Measurements from ENCODE around the gene COL1A1.

DNA sequence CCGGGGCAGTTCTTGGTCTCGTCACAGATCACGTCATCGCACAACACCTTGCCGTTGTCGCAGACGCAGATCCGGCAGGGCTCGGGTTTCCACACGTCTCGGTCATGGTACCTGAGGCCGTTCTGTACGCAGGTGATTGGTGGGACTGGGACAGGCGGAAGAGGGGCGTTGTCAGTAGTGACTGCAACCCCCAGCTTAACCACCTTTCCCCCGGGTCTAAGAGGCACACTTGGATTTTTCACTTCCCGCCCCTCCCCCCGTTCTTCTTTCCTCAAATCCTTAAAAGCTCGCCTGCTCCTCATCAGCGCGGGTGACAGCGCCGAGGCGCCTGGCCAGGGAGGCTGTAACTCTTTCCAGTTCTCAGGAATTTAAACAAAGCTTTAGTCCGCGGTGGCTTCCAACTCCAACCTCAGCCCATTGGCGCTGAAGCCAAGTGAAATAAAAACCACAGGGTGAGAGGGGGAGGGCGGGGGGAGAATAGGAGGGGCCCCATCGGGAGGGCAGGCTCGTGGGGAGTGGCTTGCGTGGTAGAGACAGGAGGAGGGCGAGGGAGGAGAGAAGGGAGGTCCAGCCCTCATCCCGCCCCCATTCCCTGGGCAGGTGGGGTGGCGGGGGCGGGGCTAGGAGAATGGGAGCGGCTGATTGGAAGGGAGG, 1.5 kb downstream of the COL1A1 start:
- no peak for TF ChIP-seq EZH2 (IDR thresholded peaks at IDR 0.05; ENCODE audit: borderline replicate concordance, low read depth, low read length, severe bottlenecking)
- TF ChIP-seq, protein P1, sequence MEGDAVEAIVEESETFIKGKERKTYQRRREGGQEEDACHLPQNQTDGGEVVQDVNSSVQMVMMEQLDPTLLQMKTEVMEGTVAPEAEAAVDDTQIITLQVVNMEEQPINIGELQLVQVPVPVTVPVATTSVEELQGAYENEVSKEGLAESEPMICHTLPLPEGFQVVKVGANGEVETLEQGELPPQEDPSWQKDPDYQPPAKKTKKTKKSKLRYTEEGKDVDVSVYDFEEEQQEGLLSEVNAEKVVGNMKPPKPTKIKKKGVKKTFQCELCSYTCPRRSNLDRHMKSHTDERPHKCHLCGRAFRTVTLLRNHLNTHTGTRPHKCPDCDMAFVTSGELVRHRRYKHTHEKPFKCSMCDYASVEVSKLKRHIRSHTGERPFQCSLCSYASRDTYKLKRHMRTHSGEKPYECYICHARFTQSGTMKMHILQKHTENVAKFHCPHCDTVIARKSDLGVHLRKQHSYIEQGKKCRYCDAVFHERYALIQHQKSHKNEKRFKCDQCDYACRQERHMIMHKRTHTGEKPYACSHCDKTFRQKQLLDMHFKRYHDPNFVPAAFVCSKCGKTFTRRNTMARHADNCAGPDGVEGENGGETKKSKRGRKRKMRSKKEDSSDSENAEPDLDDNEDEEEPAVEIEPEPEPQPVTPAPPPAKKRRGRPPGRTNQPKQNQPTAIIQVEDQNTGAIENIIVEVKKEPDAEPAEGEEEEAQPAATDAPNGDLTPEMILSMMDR (IDR thresholded peaks at IDR 0.05; ENCODE audit: borderline replicate concordance, extremely low read depth, low read length, poor library complexity, severe bottlenecking) = no peak

Data from DND-41 (cell line).